ENCODE results near the gene TTC28. TPM values are rescaled to one million over a fixed set of nuclear protein-coding genes. Genes with fewer than 3 reads are reported as not detected.

The TTC28 gene
- total and polyA plus RNA-seq, 10 of the 15 experiments (the other 5 are each of a cell fraction or from before 2014, with no cell fraction given): 0.15 to 8.4 (median 1.4) TPM

DNA sequence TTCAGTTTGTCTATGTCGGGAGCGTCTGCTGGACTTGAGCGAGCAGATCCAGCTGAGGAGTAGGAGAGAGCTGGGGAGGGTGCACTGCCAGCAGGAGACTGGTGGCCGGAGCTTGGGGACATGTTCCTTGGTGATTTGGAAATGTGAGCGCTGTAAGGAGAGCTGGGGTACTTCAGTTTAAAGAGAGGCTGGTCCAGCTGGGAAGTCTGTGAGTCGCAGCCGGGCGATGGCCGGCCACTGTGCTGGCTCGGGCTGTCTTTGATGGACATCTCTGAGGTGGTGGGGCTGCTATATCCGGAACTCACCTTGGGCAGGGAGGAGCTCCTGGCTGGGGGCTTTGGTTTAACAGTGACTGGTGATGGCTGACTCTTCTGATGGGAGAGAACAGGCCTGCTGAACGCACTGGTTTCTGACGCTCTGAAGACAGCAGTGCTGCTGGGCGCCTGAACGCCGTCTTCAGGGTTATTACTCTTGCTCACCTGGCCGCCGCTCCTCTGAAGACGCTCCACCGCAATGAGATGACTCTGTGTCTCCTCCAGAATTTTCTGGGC is 696.9 kb downstream of the TTC28 start (continued):
- TF ChIP-seq HDAC6 (IDR thresholded peaks at IDR 0.05; ENCODE audit: unreplicated experiment) (no peak), TCF7 (IDR thresholded peaks at IDR 0.05; ENCODE audit: borderline replicate concordance) (no peak), DPF2 (IDR thresholded peaks at IDR 0.05) (no peak), JUND (IDR thresholded peaks at IDR 0.05; ENCODE audit: low read depth, low read length) (no peak), RAD51 (IDR thresholded peaks at IDR 0.05) (no peak), TARDBP (IDR thresholded peaks at IDR 0.05; ENCODE audit: borderline replicate concordance) (no peak)
- TF ChIP-seq, protein P1, sequence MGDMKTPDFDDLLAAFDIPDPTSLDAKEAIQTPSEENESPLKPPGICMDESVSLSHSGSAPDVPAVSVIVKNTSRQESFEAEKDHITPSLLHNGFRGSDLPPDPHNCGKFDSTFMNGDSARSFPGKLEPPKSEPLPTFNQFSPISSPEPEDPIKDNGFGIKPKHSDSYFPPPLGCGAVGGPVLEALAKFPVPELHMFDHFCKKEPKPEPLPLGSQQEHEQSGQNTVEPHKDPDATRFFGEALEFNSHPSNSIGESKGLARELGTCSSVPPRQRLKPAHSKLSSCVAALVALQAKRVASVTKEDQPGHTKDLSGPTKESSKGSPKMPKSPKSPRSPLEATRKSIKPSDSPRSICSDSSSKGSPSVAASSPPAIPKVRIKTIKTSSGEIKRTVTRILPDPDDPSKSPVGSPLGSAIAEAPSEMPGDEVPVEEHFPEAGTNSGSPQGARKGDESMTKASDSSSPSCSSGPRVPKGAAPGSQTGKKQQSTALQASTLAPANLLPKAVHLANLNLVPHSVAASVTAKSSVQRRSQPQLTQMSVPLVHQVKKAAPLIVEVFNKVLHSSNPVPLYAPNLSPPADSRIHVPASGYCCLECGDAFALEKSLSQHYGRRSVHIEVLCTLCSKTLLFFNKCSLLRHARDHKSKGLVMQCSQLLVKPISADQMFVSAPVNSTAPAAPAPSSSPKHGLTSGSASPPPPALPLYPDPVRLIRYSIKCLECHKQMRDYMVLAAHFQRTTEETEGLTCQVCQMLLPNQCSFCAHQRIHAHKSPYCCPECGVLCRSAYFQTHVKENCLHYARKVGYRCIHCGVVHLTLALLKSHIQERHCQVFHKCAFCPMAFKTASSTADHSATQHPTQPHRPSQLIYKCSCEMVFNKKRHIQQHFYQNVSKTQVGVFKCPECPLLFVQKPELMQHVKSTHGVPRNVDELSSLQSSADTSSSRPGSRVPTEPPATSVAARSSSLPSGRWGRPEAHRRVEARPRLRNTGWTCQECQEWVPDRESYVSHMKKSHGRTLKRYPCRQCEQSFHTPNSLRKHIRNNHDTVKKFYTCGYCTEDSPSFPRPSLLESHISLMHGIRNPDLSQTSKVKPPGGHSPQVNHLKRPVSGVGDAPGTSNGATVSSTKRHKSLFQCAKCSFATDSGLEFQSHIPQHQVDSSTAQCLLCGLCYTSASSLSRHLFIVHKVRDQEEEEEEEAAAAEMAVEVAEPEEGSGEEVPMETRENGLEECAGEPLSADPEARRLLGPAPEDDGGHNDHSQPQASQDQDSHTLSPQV (IDR thresholded peaks at IDR 0.05): no peak

- POLR2A ChIA-PET: no interaction called here
- Histone ChIP-seq H3K27ac (ENCODE audit: control insufficient read depth, insufficient read depth) (no peak overlapping the region), H3K9ac (ENCODE audit: control insufficient read depth, insufficient read depth, low read length) (no peak overlapping the region), H3K36me3 (ENCODE audit: control insufficient read depth in 2 of 2, insufficient read depth in 2 of 2, low read length in 1 of 2) (no peaks in the 10 kb centered on the region), H3K4me1 (ENCODE audit: control insufficient read depth, insufficient read depth, low read length) (no peaks in the 10 kb centered on the region), H3K27me3 (replicated peaks in 1 of 2; ENCODE audit: control insufficient read depth in 2 of 2, insufficient read depth in 2 of 2, low read length in 1 of 2) (no peaks in the 10 kb centered on the region), H4K20me1 (ENCODE audit: control insufficient read depth, insufficient read depth) (no peaks in the 10 kb centered on the region), H3K4me2 (ENCODE audit: control insufficient read depth, insufficient read depth) (no peak overlapping the region), H3K79me2 (ENCODE audit: control insufficient read depth, insufficient read depth, low read length) (no peaks in the 10 kb centered on the region), H3K4me3 (no peak overlapping the region), H3K9me3 (replicated peaks; ENCODE audit: control insufficient read depth, insufficient read depth, low read length) (no peaks in the 10 kb centered on the region), H2AFZ (ENCODE audit: control insufficient read depth, low read depth, low read length) (no peak overlapping the region)
- SMC1A ChIA-PET (ENCODE audit: uncharacterized antibody, unreplicated experiment): no interaction called here
- CTCF ChIA-PET: no interaction called here
- BruUV-seq (replicated peaks): no TSS peak
- DNase-seq (ENCODE audit: low read depth, low spot score): no peak
- in situ Hi-C loops (cut with MboI): no loop called here
- no peak for ATAC-seq
- 90% methylated on average over 14 of the region's 15 CpGs for WGBS (ENCODE audit: insufficient coverage, insufficient replicate concordance, low lambda C conversion rate, missing lambda C conversion rate)
- intact Hi-C loops (cut with micrococcal nuclease; ENCODE audit: unreplicated experiment): no loop called here
- no peak for FAIRE-seq
- RAD21 ChIA-PET (ENCODE audit: unreplicated experiment): no interaction called here
- no peak for TF ChIP-seq KAT2A (conservative IDR thresholded peaks at IDR 0.05; ENCODE audit: control insufficient read depth, low read depth, low read length)
- TF ChIP-seq HDAC6 (IDR thresholded peaks at IDR 0.05; ENCODE audit: unreplicated experiment): no peak
- no peak for TF ChIP-seq SMARCA5 (IDR thresholded peaks at IDR 0.05)
- TF ChIP-seq, protein P2, sequence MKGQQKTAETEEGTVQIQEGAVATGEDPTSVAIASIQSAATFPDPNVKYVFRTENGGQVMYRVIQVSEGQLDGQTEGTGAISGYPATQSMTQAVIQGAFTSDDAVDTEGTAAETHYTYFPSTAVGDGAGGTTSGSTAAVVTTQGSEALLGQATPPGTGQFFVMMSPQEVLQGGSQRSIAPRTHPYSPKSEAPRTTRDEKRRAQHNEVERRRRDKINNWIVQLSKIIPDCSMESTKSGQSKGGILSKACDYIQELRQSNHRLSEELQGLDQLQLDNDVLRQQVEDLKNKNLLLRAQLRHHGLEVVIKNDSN (IDR thresholded peaks at IDR 0.05; ENCODE audit: borderline replicate concordance, extremely low read length, insufficient read depth, low read depth, low read length): no peak
- TF ChIP-seq YY1 (IDR thresholded peaks at IDR 0.05; ENCODE audit: low read depth, low read length): no peak
- no peak for TF ChIP-seq TCF12 (IDR thresholded peaks at IDR 0.05; ENCODE audit: low read depth, low read length)
- TF ChIP-seq SKIL (IDR thresholded peaks at IDR 0.05; ENCODE audit: low read depth, poor library complexity, severe bottlenecking): no peak
- TF ChIP-seq RAD51 (IDR thresholded peaks at IDR 0.05): no peak
Measured at GRCh38 chr22:27982106-27982505, 697.5 kb downstream of the TTC28 start.

Data from GM12878 (cell line).